HL-60 (cell line): ENCODE results near the gene ATP9B.

Experiments
- DNase-seq, 2 experiments: peaks; one replicate each; pipeline ENCODE4 v3.0.0-alpha.2; 2010 to 2020; ENCODE audit warnings: low read depth in 1 of 2, low spot score in 1 of 2
- H3K27ac ChIP-seq: fragments of 250-450 bp; sonication (Bioruptor Pico); replicated peaks from 2 replicates; pipeline ENCODE4 v1.5.1; 2020; ENCODE audit warnings: mild to moderate bottlenecking, moderate library complexity
- H3K27me3 ChIP-seq: fragments of 250-450 bp; sonication (Bioruptor Pico); 2 replicates; pipeline ENCODE4 v1.5.1; 2021; ENCODE audit warnings: mild to moderate bottlenecking, moderate library complexity; ENCODE audit not compliant: insufficient read depth, poor library complexity, severe bottlenecking
- H3K4me3 ChIP-seq: replicated peaks from 2 replicates; pipeline ENCODE4 v1.5.1; 2011; ENCODE audit warnings: mild to moderate bottlenecking, control low read depth, low read length; ENCODE audit not compliant: insufficient read depth
- CTCF ChIP-seq: IDR thresholded peaks from one replicate; pipeline ENCODE4 v1.5.1; 2011; ENCODE audit warnings: low read length, control low read depth, inconsistent platforms; ENCODE audit not compliant: insufficient read depth
- GABPA ChIP-seq: IDR thresholded peaks from 2 replicates; pipeline ENCODE4 v1.6.1; 2012; ENCODE audit warnings: low read depth
- POLR2AphosphoS5 ChIP-seq: IDR thresholded peaks from 2 replicates; pipeline ENCODE4 v1.6.1; 2012; ENCODE audit warnings: low read depth
- REST ChIP-seq: IDR thresholded peaks from 2 replicates; pipeline ENCODE4 v1.6.1; 2012; ENCODE audit warnings: low read depth; ENCODE audit not compliant: insufficient replicate concordance
- SPI1 ChIP-seq: IDR thresholded peaks from 2 replicates; pipeline ENCODE4 v1.6.1; 2012; ENCODE audit warnings: low read depth, mild to moderate bottlenecking, borderline replicate concordance

Gene ATP9B

GRCh38 chr18:79186649-79187048 is 117.5 kb downstream of the ATP9B start:
- no peak overlapping the region for H3K27ac ChIP-seq
- no peak for TF ChIP-seq POLR2AphosphoS5
- TF ChIP-seq REST, result no peak
- no peak for TF ChIP-seq GABPA
- TF ChIP-seq SPI1, result no peak
- no peak for TF ChIP-seq CTCF
- H3K4me3 ChIP-seq, result no peak overlapping the region
- no peak for DNase-seq
- H3K27me3 ChIP-seq, result no peaks in the 10 kb centered on the region

- Histone ChIP-seq H3K4me3 (no peak overlapping the region), H3K27ac (no peak overlapping the region), H3K27me3 (no peaks in the 10 kb centered on the region)
- DNase-seq, result no peak
- no peak for TF ChIP-seq REST
- TF ChIP-seq GABPA, result no peak
- no peak for TF ChIP-seq POLR2AphosphoS5
- no peak for TF ChIP-seq CTCF
Observed at GRCh38 chr18:79187532-79188277, 118.5 kb downstream of the ATP9B start.

GRCh38 chr18:79191418-79191817 is 122.2 kb downstream of the ATP9B start:
- DNase-seq, result no peak
- no peaks in the 10 kb centered on the region for H3K27me3 ChIP-seq
- H3K27ac ChIP-seq, result no peak overlapping the region
- no peak overlapping the region for H3K4me3 ChIP-seq
- TF ChIP-seq REST (no peak), SPI1 (no peak), POLR2AphosphoS5 (no peak), CTCF (no peak), GABPA (no peak)
